GM12874 (cell line): ENCODE data around the gene MLX.

Experiments used
- TF ChIP-seq, protein P1 (sequence below): IDR thresholded peaks from 2 replicates; pipeline ENCODE4 v1.5.1; 2011; ENCODE audit warnings: low read depth, mild to moderate bottlenecking, control low read depth, low read length, moderate library complexity; ENCODE audit not compliant: insufficient read depth

MLX gene

DNA sequence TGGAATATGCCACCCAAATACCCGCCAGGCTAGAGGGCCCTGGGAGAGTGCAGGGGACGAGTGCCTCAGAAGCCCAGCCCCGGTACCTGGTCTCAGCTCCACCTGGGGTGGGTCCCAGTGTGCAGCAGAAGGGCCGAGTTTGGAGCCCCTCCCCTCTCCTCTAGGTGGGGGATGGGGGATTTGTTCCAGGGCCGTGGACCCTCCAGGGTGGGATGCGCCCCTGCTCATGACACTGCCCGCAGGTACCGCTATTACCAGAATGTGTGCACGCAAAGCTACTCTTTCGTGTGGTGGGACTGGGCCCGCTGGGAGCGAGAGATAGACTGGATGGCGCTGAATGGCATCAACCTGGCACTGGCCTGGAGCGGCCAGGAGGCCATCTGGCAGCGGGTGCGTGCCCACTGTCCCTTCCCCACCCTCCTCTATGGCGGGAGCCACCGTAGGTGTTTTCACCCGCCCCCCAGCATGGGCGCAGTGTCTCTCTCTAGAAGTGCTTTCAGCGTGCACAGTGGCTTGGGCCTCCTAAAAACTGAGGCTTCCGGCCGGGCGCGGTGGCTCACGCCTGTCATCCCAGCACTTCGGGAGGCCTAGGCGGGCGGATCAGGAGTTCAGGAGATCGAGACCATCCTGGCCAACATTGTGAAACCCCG, 29.6 kb upstream of the MLX start:
- TF ChIP-seq, protein P1, sequence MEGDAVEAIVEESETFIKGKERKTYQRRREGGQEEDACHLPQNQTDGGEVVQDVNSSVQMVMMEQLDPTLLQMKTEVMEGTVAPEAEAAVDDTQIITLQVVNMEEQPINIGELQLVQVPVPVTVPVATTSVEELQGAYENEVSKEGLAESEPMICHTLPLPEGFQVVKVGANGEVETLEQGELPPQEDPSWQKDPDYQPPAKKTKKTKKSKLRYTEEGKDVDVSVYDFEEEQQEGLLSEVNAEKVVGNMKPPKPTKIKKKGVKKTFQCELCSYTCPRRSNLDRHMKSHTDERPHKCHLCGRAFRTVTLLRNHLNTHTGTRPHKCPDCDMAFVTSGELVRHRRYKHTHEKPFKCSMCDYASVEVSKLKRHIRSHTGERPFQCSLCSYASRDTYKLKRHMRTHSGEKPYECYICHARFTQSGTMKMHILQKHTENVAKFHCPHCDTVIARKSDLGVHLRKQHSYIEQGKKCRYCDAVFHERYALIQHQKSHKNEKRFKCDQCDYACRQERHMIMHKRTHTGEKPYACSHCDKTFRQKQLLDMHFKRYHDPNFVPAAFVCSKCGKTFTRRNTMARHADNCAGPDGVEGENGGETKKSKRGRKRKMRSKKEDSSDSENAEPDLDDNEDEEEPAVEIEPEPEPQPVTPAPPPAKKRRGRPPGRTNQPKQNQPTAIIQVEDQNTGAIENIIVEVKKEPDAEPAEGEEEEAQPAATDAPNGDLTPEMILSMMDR: no peak

DNA sequence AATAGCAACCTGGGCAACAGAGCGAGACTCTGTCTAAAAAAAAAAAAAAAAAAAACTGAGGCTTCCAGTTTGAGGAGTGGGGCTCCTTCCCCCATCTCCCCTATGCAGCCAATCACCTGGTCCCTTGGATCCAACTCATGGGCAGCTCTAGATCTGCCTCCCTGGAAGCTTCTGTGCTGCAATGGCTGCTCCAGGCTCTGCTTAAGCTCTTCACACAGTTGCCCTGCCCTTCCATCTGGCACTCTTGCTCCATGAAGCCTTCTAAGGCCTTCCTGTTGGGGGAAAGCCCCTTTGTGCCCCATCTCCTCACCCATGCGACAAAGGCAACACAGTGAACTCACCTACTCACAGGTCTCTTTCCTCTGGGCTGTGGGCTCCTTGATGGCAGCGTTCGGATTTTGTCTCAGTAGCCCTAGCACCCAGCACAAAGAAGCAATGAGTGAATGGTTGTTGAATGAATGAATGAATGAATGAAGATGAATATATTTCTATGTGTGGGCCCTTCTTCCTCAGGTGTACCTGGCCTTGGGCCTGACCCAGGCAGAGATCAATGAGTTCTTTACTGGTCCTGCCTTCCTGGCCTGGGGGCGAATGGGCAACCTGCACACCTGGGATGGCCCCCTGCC, 29.0 kb upstream of the MLX start:
- TF ChIP-seq, protein P1: no peak

DNA sequence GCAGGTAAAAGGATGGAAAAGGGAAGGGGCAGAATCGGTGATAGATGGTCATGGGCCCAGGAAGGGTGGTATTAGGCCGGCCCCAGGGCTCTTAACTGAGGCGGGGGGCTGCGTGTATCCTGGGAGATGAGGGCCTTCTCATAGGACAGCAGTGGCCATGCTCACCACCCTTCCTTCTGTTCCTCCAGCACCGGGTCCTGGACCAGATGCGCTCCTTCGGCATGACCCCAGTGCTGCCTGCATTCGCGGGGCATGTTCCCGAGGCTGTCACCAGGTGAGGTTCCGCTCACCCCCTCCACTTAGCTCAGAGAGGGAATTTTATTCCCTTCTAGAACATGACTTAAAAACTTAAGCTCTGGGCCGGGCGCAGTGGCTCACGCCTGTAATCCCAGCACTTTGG, 28.4 kb upstream of the MLX start:
- TF ChIP-seq, protein P1: no peak

DNA sequence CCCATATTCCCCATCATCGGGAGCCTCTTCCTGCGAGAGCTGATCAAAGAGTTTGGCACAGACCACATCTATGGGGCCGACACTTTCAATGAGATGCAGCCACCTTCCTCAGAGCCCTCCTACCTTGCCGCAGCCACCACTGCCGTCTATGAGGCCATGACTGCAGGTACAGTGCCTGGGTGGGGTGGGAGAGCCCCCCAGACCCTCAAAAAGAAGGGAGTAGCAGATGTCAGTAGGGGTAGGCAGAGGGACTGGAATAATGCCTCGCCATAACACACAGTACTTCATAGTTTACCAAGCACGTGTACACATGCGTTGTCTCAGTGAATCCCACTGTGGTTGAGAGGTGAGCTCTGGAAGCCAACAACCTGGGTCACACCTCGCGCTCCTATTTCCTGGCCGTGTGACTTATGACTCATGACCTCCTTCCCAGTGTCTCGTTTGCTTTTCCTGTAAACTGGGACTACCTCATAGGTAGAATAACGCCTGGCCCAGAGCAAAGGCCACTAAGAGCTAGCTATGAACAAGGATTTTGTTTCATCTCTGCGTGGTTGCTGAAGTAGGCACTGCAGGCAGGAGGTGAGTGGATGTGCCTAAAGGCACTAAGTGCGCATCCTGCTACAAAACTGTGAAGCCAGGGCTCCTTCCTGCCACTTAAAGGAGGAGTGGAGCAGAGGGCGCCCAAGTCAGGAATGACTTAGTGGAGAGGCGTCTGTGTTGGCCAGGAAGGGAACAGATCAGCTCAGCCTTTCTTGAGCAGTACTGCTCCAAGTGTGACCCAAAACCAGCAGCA, 25.7 kb upstream of the MLX start:
- TF ChIP-seq, protein P1: no peak

DNA sequence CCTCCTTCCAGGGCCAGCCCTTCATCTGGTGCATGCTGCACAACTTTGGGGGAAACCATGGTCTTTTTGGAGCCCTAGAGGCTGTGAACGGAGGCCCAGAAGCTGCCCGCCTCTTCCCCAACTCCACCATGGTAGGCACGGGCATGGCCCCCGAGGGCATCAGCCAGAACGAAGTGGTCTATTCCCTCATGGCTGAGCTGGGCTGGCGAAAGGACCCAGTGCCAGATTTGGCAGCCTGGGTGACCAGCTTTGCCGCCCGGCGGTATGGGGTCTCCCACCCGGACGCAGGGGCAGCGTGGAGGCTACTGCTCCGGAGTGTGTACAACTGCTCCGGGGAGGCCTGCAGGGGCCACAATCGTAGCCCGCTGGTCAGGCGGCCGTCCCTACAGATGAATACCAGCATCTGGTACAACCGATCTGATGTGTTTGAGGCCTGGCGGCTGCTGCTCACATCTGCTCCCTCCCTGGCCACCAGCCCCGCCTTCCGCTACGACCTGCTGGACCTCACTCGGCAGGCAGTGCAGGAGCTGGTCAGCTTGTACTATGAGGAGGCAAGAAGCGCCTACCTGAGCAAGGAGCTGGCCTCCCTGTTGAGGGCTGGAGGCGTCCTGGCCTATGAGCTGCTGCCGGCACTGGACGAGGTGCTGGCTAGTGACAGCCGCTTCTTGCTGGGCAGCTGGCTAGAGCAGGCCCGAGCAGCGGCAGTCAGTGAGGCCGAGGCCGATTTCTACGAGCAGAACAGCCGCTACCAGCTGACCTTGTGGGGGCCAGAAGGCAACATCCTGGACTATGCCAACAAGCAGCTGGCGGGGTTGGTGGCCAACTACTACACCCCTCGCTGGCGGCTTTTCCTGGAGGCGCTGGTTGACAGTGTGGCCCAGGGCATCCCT, 23.5 kb upstream of the MLX start:
- TF ChIP-seq, protein P1: no peak

DNA sequence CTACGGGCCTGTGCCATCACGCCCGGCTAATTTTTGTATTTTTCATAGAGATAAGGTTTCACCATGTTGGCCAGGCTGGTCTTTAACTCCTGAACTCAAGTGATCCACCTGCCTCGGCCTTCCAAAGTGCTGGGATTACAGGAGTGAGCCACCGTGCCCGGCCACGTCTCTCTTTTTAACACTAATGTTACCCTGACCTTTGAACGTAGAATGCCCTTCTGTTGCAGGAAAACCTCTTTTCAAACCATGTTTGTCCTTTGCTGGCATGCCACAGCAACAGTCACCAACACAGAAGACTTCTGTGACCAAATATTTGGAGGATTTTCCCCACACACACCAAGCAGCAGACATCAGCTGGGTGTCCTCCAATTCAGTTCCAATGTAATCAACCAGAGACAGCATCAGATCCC, 22.0 kb upstream of the MLX start:
- TF ChIP-seq, protein P1: no peak
